Loucy (cell line): Measurements from ENCODE around the gene CTSW.

ENCODE experiments used
- H2AFZ ChIP-seq: fragments of 200-600 bp; sonication (generic); 2 replicates; pipeline ENCODE4 v1.6.0; 2016; ENCODE audit warnings: antibody characterized with exemption, mild to moderate bottlenecking, low read length, moderate library complexity
- H3F3A ChIP-seq: fragments of 200-600 bp; 2 replicates; pipeline ENCODE4 v1.6.0; 2016; ENCODE audit warnings: antibody characterized with exemption, low read depth, mild to moderate bottlenecking
- H3K27me3 ChIP-seq: fragments of 200-600 bp; sonication (generic); 2 replicates; pipeline ENCODE4 v1.6.1; 2014; ENCODE audit warnings: low read length, mild to moderate bottlenecking; ENCODE audit not compliant: insufficient read depth, poor library complexity, severe bottlenecking
- H3K36me3 ChIP-seq: fragments of 200-600 bp; sonication (generic); 2 replicates; pipeline ENCODE4 v1.6.1; 2016; ENCODE audit warnings: low read length; ENCODE audit not compliant: insufficient read depth
- H3K4me1 ChIP-seq: fragments of 200-600 bp; sonication (generic); 2 replicates; pipeline ENCODE4 v1.5.1; 2014; ENCODE audit warnings: low read length, mild to moderate bottlenecking; ENCODE audit not compliant: insufficient read depth, poor library complexity, severe bottlenecking
- H3K4me2 ChIP-seq: fragments of 200-600 bp; sonication (generic); 2 replicates; pipeline ENCODE4 v1.6.0; 2014; ENCODE audit warnings: antibody characterized with exemption, low read length, low read depth, mild to moderate bottlenecking; ENCODE audit not compliant: poor library complexity, severe bottlenecking
- H3K4me3 ChIP-seq: fragments of 200-600 bp; sonication (generic); 2 replicates; pipeline ENCODE4 v1.5.1; 2014; ENCODE audit warnings: low read length, mild to moderate bottlenecking, mixed read lengths; ENCODE audit not compliant: poor library complexity, severe bottlenecking
- H3K79me2 ChIP-seq: fragments of 200-600 bp; sonication (generic); 2 replicates; pipeline ENCODE4 v1.6.1; 2014; ENCODE audit warnings: low read length; ENCODE audit not compliant: insufficient read depth
- H3K9ac ChIP-seq: fragments of 200-600 bp; sonication (generic); 2 replicates; pipeline ENCODE4 v1.6.0; 2014; ENCODE audit warnings: mild to moderate bottlenecking, low read depth, low read length, moderate library complexity; ENCODE audit not compliant: poor library complexity, severe bottlenecking
- H3K9me2 ChIP-seq: fragments of 200-600 bp; sonication (generic); replicated peaks from 2 replicates; pipeline ENCODE4 v1.6.1; 2016; ENCODE audit warnings: low read depth, low read length, mixed read lengths
- H3K9me3 ChIP-seq: fragments of 200-600 bp; sonication (generic); 2 replicates; pipeline ENCODE4 v1.6.1; 2014; ENCODE audit warnings: mild to moderate bottlenecking, antibody characterized with exemption, low read length, low read depth; ENCODE audit not compliant: insufficient read depth
- H4K20me1 ChIP-seq: fragments of 200-600 bp; sonication (generic); 2 replicates; pipeline ENCODE4 v1.6.0; 2014; ENCODE audit warnings: antibody characterized with exemption, low read length, mild to moderate bottlenecking; ENCODE audit not compliant: insufficient read depth, poor library complexity, severe bottlenecking
- CTCF ChIP-seq: fragments of 200-600 bp; sonication (generic); conservative IDR thresholded peaks from 2 replicates; pipeline ENCODE4 v1.5.1; 2014; ENCODE audit warnings: mild to moderate bottlenecking, antibody characterized with exemption, low read length
- EZH2phosphoT487 ChIP-seq: fragments of 200-600 bp; IDR thresholded peaks from 2 replicates; pipeline ENCODE4 v1.6.1; 2018; ENCODE audit warnings: antibody characterized with exemption, mild to moderate bottlenecking, moderate library complexity, borderline replicate concordance

CTSW gene

DNA sequence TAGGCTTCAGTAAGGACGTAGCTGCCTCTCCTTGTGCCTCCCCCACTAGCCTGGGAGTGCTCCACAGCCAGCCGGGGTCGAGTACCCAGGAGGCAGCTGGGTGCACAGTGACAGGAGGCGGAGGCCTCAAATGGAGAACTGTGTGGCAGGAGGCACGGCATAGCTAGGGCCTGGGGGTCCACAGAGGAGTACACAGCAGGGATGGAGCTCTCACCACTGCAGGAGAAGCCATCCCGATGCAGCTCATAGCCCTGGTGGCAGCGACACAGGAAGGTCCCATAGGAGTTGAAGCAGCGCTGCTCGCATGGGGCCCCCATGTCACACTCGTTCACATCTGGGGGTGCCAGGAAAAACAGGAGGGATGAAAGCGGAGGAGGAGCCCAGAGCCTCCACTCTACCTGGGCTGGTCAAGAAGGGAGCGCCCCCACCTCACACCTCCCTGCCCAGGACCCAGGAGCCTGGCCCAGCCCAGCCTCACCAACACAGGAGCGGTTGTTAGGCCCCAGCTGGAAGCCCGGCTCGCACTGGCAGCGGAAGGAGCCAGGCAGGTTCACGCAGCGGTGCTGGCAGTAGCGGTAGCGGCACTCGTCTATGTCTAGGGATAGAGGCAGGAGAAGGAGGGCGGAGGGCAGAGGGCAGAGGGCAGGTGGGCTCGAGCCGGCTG lies 9.9 kb upstream of the CTSW start:
- H3K9me2 ChIP-seq = no peaks in the 10 kb centered on the region
- TF ChIP-seq CTCF (no peak), EZH2phosphoT487 (no peak)
- H3K9ac ChIP-seq = peak overlapping the region; percentile 0
- no peaks in the 10 kb centered on the region for H3K27me3 ChIP-seq
- H3K4me3 ChIP-seq = peak overlapping the region; percentile 21
- H3K4me1 ChIP-seq = peaks cover 34% of the 10 kb centered on the region
- peaks cover 5% of the 10 kb centered on the region; the same call in 1 of the 2 replicates for H3K79me2 ChIP-seq
- no peaks in the 10 kb centered on the region for H3F3A ChIP-seq
- peak overlapping the region; percentile 41 for H3K4me2 ChIP-seq
- no peaks in the 10 kb centered on the region for H3K9me3 ChIP-seq
- peaks cover 8% of the 10 kb centered on the region; the same call in 1 of the 2 replicates for H3K36me3 ChIP-seq
- H4K20me1 ChIP-seq = peaks cover 4% of the 10 kb centered on the region
- no peak overlapping the region for H2AFZ ChIP-seq

GRCh38 chr11:65870307-65870658 lies 9.4 kb upstream of the CTSW start:
- Histone ChIP-seq H3K4me3 (peak overlapping the region; percentile 21), H3K9me3 (no peaks in the 10 kb centered on the region), H3K79me2 (peaks cover 2% of the 10 kb centered on the region; the same call in 1 of the 2 replicates), H3K36me3 (peaks cover 3% of the 10 kb centered on the region; the same call in 1 of the 2 replicates), H3K9me2 (no peaks in the 10 kb centered on the region), H4K20me1 (peaks cover 4% of the 10 kb centered on the region), H3K4me2 (peak overlapping the region; percentile 41), H3K27me3 (no peaks in the 10 kb centered on the region), H2AFZ (no peak overlapping the region), H3K9ac (peak overlapping the region; percentile 0), H3K4me1 (peaks cover 34% of the 10 kb centered on the region), H3F3A (no peaks in the 10 kb centered on the region)
- TF ChIP-seq EZH2phosphoT487 = no peak
- no peak for TF ChIP-seq CTCF

DNA sequence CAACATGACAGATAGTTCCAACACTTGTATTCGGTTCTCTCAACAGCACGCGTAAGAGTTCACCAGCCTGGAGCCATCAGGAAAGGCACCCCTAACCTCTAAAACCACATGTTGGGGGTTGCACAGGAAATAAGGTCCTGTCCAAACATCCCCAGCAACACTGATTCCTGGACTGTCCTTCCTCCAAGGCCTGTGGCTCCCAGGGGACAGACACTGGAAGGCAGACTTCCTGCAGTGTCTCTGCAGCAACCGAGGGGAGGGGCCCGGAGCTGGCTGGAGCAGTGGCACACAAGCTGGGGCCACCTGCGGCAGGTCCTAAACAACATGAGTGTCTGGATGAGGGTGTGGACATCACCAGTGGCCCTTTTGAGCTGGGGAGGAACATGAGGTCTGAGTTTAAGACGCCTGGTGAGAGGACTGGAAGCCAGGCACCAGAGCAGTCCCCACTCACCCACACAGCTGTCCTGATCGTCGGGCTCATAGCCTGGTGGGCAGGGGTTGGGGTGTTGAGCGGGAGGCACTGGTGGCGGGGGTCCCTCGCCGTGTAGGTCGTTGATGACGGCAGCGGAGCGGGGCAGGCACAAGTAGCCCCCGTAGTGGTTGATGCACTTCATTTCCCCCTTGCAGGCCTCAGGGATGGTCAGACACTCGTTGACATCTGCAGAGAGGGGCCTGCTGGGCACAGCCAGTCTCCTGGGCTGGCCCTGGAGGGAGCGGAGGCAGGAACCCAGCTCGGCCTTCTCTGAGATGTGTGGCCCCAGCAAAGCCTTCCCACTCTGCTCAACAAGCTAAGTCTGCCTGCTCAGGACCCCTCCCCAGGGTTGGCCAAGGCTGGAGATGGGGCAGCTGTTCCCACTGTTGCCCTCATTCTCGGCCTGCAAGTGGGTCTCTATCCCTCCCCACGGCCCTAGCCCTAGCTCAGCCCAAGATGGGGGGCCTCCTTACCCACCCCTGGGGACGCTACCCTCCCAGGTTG lies 8.6 kb upstream of the CTSW start:
- Histone ChIP-seq H3K9me3 (no peaks in the 10 kb centered on the region), H3K9me2 (no peaks in the 10 kb centered on the region), H3K79me2 (no peaks in the 10 kb centered on the region), H3K4me3 (peak overlapping the region; percentile 21), H2AFZ (no peak overlapping the region), H3K4me1 (peaks cover 34% of the 10 kb centered on the region), H4K20me1 (peaks cover 4% of the 10 kb centered on the region), H3K36me3 (no peaks in the 10 kb centered on the region; the same call in 1 of the 2 replicates), H3K4me2 (peak overlapping the region; percentile 41), H3K27me3 (no peaks in the 10 kb centered on the region), H3K9ac (peak overlapping the region; percentile 0), H3F3A (no peaks in the 10 kb centered on the region)
- no peak for TF ChIP-seq CTCF
- no peak for TF ChIP-seq EZH2phosphoT487
